Omental fat pad (tissue), 4 donors: Measurements from ENCODE around the gene SCPEP1. TPM values are rescaled to one million over a fixed set of nuclear protein-coding genes. Genes with fewer than 3 reads are reported as not detected.

Source experiments
- ATAC-seq: fragments of 150-250 bp; one replicate; pipeline ENCODE4 v1.9.1; 2016; ENCODE audit warnings: mild to moderate bottlenecking, moderate library complexity; ENCODE audit not compliant: low FRiP score
- DNase-seq: peaks from one replicate; pipeline ENCODE4 v3.0.0-alpha.2; 2019; ENCODE audit warnings: low spot score
- total RNA-seq, 4 donors: library from RNA; depleted of rRNA; stranded (reverse); fragments of >200 nt; gene quantifications; one replicate each; pipeline ENCODE4 v1.1.0, GENCODE V29; 2016
- TF ChIP-seq, protein P1 (sequence below), 3 donors: fragments of 450-650 bp; IDR thresholded peaks; one replicate each; pipeline ENCODE4 v1.5.1; 2016 to 2017; ENCODE audit warnings: antibody characterized with exemption in 3 of 3, mild to moderate bottlenecking in 3 of 3, moderate library complexity in 2 of 3

SCPEP1 gene
- total RNA-seq, 4 donors from 2014 or later, result 59.6 to 80.9 (median 69.1) TPM

DNA sequence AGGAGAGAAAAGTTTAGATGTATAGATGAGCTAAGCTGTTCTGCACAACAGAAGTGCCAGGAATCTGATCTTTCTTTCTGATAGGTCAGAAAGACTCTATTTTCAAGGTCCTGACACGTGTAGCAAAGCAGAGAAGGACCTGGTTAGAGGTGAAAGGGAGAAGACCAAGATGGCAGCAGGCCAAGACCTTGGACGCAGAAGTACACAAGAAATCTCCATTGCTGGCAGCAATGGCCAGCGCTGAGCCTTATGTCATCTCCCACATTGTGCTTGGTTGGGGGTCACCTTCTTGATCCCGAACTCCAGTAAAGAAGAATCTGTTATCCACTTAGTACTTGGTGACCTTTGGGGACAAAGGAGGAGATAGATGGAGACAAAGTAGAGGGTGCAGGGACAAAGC, 65.3 kb downstream of the SCPEP1 start:
- TF ChIP-seq, protein P1, sequence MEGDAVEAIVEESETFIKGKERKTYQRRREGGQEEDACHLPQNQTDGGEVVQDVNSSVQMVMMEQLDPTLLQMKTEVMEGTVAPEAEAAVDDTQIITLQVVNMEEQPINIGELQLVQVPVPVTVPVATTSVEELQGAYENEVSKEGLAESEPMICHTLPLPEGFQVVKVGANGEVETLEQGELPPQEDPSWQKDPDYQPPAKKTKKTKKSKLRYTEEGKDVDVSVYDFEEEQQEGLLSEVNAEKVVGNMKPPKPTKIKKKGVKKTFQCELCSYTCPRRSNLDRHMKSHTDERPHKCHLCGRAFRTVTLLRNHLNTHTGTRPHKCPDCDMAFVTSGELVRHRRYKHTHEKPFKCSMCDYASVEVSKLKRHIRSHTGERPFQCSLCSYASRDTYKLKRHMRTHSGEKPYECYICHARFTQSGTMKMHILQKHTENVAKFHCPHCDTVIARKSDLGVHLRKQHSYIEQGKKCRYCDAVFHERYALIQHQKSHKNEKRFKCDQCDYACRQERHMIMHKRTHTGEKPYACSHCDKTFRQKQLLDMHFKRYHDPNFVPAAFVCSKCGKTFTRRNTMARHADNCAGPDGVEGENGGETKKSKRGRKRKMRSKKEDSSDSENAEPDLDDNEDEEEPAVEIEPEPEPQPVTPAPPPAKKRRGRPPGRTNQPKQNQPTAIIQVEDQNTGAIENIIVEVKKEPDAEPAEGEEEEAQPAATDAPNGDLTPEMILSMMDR (IDR thresholded peaks at IDR 0.05), result no peak
- ATAC-seq (no peak), DNase-seq (no peak)

DNA sequence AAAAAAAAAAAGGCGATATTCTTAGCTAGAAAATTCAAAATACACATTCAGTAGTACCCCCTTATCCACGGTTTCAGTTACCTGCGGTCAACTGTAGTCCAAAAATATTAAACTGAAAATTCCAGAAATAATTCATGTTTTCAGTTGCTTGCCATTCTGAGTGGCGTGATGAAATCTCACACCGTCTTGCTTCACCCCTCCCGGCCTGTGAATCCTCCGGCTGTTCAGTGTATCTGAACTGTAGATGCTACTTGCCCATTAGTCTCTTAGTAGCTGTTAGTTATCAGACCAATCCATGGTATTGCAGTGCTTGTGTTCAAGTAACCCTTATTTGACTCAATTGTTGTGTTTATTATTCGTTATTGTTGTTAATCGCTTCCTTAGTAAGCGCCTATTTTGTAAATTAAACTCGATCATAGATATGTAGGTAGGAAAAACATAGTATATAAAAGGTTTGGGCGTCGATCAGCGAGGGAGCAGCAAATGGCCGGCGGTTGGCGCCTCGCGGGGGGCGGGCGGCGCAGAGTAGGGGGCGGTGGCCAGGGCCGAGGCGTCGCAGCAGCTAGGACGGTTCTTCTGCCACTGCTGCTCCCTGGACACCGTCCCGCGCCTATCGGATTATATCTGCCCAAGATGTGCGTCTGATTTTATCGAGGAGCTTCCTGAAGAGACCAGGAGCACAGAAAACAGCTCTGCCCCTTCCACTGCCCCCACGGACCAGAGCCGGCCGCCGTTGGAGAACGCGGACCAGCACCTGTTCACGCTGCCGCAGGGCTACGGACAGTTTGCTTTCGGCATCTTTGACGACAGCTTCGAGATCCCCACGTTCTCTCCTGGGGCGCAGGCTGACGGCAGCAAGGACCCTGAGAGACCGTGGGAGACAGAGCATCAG, 67.3 kb downstream of the SCPEP1 start:
- ATAC-seq (no peak), DNase-seq (no peak)
- TF ChIP-seq, protein P1 (IDR thresholded peaks at IDR 0.05), result no peak

GRCh38 chr17:57045868-57046704, 68.2 kb downstream of the SCPEP1 start:
- TF ChIP-seq, protein P1 (IDR thresholded peaks at IDR 0.05), result no peak
- peak; percentile 73 for ATAC-seq
- DNase-seq, result no peak

- ATAC-seq (no peak), DNase-seq (no peak)
- TF ChIP-seq, protein P1 (IDR thresholded peaks at IDR 0.05), result no peak
Observed at GRCh38 chr17:57046749-57047148, 68.8 kb downstream of the SCPEP1 start.

DNA sequence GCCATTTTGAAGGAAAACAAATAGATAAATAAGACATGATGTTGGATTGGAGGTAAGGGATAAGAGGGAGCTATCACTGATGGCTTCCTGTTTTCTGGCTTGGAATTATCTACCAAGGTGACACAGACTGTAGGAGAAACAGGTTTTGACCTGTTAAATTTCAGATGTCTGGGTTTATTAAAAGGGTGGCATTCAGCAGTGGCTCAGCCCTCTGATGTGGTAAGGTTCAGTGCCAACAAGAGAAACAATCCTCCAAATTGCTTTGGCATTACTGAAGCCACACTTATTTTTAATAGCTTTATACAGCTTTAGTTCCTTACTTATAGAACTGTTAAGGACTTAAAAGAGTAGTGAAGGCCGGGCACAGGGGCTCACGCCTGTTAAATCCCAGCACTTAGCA, 70.2 kb downstream of the SCPEP1 start:
- ATAC-seq (no peak), DNase-seq (no peak)
- TF ChIP-seq, protein P1 (IDR thresholded peaks at IDR 0.05), result no peak

- no peak for ATAC-seq
- no peak for DNase-seq
- TF ChIP-seq, protein P1 (IDR thresholded peaks at IDR 0.05), result no peak
Observed at GRCh38 chr17:57050306-57050705, 72.4 kb downstream of the SCPEP1 start.
